Fibroblast of lung (primary cell): Measurements from ENCODE around the gene CRHR1. TPM values are rescaled to one million over a fixed set of nuclear protein-coding genes. Genes with fewer than 3 reads are reported as not detected.

Experiments
- DNase-seq, 2 donors: peaks; one replicate each; pipeline versions ENCODE4 v3.0.0 to v3.0.0-alpha.2; 2010; ENCODE audit warnings: low read depth in 2 of 2
- H2AFZ ChIP-seq: 2 replicates; pipeline ENCODE4 v1.5.1; 2012; ENCODE audit warnings: low read length, control low read depth, inconsistent platforms
- H3K27ac ChIP-seq: 2 replicates; pipeline ENCODE4 v1.5.1; 2011; ENCODE audit warnings: low read length, control low read depth; ENCODE audit not compliant: insufficient read depth
- H3K27me3 ChIP-seq: 2 replicates; pipeline ENCODE4 v1.5.1; 2011; ENCODE audit warnings: mild to moderate bottlenecking, low read length; ENCODE audit not compliant: control insufficient read depth, insufficient read depth
- H3K36me3 ChIP-seq: 2 replicates; pipeline ENCODE4 v1.5.1; 2011; ENCODE audit warnings: low read length; ENCODE audit not compliant: control insufficient read depth, insufficient read depth
- H3K4me1 ChIP-seq: 2 replicates; pipeline ENCODE4 v1.5.1; 2011; ENCODE audit warnings: low read length; ENCODE audit not compliant: control insufficient read depth, insufficient read depth; ENCODE audit errors: extremely low read depth
- H3K4me2 ChIP-seq: 2 replicates; pipeline ENCODE4 v1.5.1; 2011; ENCODE audit warnings: low read length, control low read depth; ENCODE audit not compliant: insufficient read depth; ENCODE audit errors: extremely low read depth
- H3K4me3 ChIP-seq, 4 experiments: fragments of 200-600 bp in 1 of 4; sonication (generic) in 1 of 4; replicated peaks in 1 of 4; 2 replicates each; pipeline ENCODE4 v1.5.1; 2011 to 2016; ENCODE audit warnings: low read length in 4 of 4, low read depth in 3 of 4, mild to moderate bottlenecking in 3 of 4, control low read depth in 2 of 4, inconsistent platforms in 1 of 4, mixed read lengths in 1 of 4; ENCODE audit not compliant: insufficient read depth in 1 of 4; ENCODE audit errors: control extremely low read depth in 1 of 4
- H3K79me2 ChIP-seq: 2 replicates; pipeline ENCODE4 v1.5.1; 2012; ENCODE audit warnings: mild to moderate bottlenecking, low read length, inconsistent platforms; ENCODE audit not compliant: control insufficient read depth, insufficient read depth
- H3K9ac ChIP-seq: 2 replicates; pipeline ENCODE4 v1.5.1; 2011; ENCODE audit warnings: mild to moderate bottlenecking, low read length, control low read depth; ENCODE audit not compliant: insufficient read depth
- H3K9me3 ChIP-seq: 2 replicates; pipeline ENCODE4 v1.5.1; 2012; ENCODE audit warnings: low read depth, low read length; ENCODE audit not compliant: control insufficient read depth, insufficient read depth
- H4K20me1 ChIP-seq: 2 replicates; pipeline ENCODE4 v1.5.1; 2011; ENCODE audit warnings: low read length; ENCODE audit not compliant: control insufficient read depth, insufficient read depth; ENCODE audit errors: extremely low read depth
- CTCF ChIP-seq, 2 donors: IDR thresholded peaks in 1 of 2; conservative IDR thresholded peaks in 1 of 2; 1 replicate in 1 of 2; 2 replicates in 1 of 2; pipeline ENCODE4 v1.5.1; 2011 to 2012; ENCODE audit warnings: low read length in 2 of 2, control low read depth in 1 of 2, inconsistent platforms in 1 of 2, low read depth in 1 of 2, mild to moderate bottlenecking in 1 of 2
- EZH2 ChIP-seq: IDR thresholded peaks from 2 replicates; pipeline ENCODE4 v1.5.1; 2012; ENCODE audit warnings: low read length, control low read depth, mild to moderate bottlenecking; ENCODE audit errors: missing control alignments
- polyA plus RNA-seq, 2 donors: library from polyadenylated mRNA; depleted of rRNA in 1 of 2; stranded (reverse) in 1 of 2; unstranded in 1 of 2; fragments of >200 nt; gene quantifications; 2 replicates each; pipeline ENCODE4 v1.2.1, GENCODE V29; 2011 to 2012; ENCODE audit warnings: missing spikeins in 1 of 2
- total RNA-seq: library from RNA; depleted of rRNA; stranded (reverse); fragments of >200 nt; gene quantifications from 2 replicates; pipeline ENCODE4 v1.2.1, GENCODE V29; 2014

CRHR1 gene
- total and polyA plus RNA-seq, 2 donors (not counting 1 experiment from before 2014, with no cell fraction given): not detected

- Histone ChIP-seq H3K4me2 (no peak overlapping the region), H2AFZ (no peak overlapping the region), H3K27ac (no peak overlapping the region), H3K4me1 (no peaks in the 10 kb centered on the region), H3K27me3 (peaks cover 3% of the 10 kb centered on the region), H3K36me3 (no peaks in the 10 kb centered on the region), H4K20me1 (no peaks in the 10 kb centered on the region), H3K9ac (no peak overlapping the region), H3K4me3 (no peak overlapping the region), H3K79me2 (no peaks in the 10 kb centered on the region), H3K9me3 (no peaks in the 10 kb centered on the region)
- TF ChIP-seq CTCF (conservative IDR thresholded peaks at IDR 0.05 in 1 of 2, IDR thresholded peaks at IDR 0.05 in 1 of 2; ENCODE audit: low read depth in 1 of 2, low read length in 2 of 2): no peak
- TF ChIP-seq EZH2: no peak
- no peak for DNase-seq
Observed at GRCh38 chr17:45847747-45848146, 63.6 kb downstream of the CRHR1 start.

- H3K27ac ChIP-seq: no peak overlapping the region
- no peaks in the 10 kb centered on the region for H3K79me2 ChIP-seq
- no peaks in the 10 kb centered on the region for H3K4me1 ChIP-seq
- no peak overlapping the region for H3K9ac ChIP-seq
- no peaks in the 10 kb centered on the region for H3K36me3 ChIP-seq
- H2AFZ ChIP-seq: no peak overlapping the region
- DNase-seq: no peak
- TF ChIP-seq EZH2 (no peak), CTCF (conservative IDR thresholded peaks at IDR 0.05 in 1 of 2, IDR thresholded peaks at IDR 0.05 in 1 of 2; ENCODE audit: low read depth in 1 of 2, low read length in 2 of 2) (no peak)
- no peaks in the 10 kb centered on the region for H3K9me3 ChIP-seq
- H3K27me3 ChIP-seq: peaks cover 2% of the 10 kb centered on the region
- no peak overlapping the region for H3K4me2 ChIP-seq
- no peaks in the 10 kb centered on the region for H4K20me1 ChIP-seq
- no peak overlapping the region for H3K4me3 ChIP-seq
Observed at GRCh38 chr17:45848405-45848804, 64.3 kb downstream of the CRHR1 start.

GRCh38 chr17:45848868-45849535 lies 64.9 kb downstream of the CRHR1 start:
- H3K27ac ChIP-seq: no peak overlapping the region
- H3K36me3 ChIP-seq: no peaks in the 10 kb centered on the region
- H3K27me3 ChIP-seq: no peaks in the 10 kb centered on the region
- no peak overlapping the region for H2AFZ ChIP-seq
- no peaks in the 10 kb centered on the region for H3K79me2 ChIP-seq
- no peaks in the 10 kb centered on the region for H3K9me3 ChIP-seq
- no peak overlapping the region for H3K9ac ChIP-seq
- H3K4me3 ChIP-seq: no peak overlapping the region
- no peak for DNase-seq
- no peaks in the 10 kb centered on the region for H3K4me1 ChIP-seq
- no peaks in the 10 kb centered on the region for H4K20me1 ChIP-seq
- TF ChIP-seq EZH2 (no peak), CTCF (conservative IDR thresholded peaks at IDR 0.05 in 1 of 2, IDR thresholded peaks at IDR 0.05 in 1 of 2; ENCODE audit: low read depth in 1 of 2, low read length in 2 of 2) (no peak)
- H3K4me2 ChIP-seq: no peak overlapping the region
